Liver (tissue), 9 donors: Measurements from ENCODE around the gene SOX8. TPM values are rescaled to one million over a fixed set of nuclear protein-coding genes. Genes with fewer than 3 reads are reported as not detected.

ENCODE experiments used
- DNase-seq: peaks from one replicate; pipeline ENCODE4 v3.0.0-alpha.2; 2017; ENCODE audit warnings: low spot score
- H3K27ac ChIP-seq, 2 donors: one replicate each; pipeline ENCODE4 v1.7.0; 2013; ENCODE audit warnings: inconsistent platforms in 2 of 2, low read length in 2 of 2, control low read depth in 1 of 2, low read depth in 1 of 2, mild to moderate bottlenecking in 1 of 2
- H3K27me3 ChIP-seq, 4 donors: one replicate each; pipeline versions ENCODE4 v1.6.1 to v1.7.0; 2013; ENCODE audit warnings: low read length in 3 of 4, inconsistent platforms in 1 of 4, mild to moderate bottlenecking in 1 of 4, moderate library complexity in 1 of 4; ENCODE audit not compliant: control insufficient read depth in 4 of 4, insufficient read depth in 4 of 4
- H3K36me3 ChIP-seq, 4 donors: one replicate each; pipeline versions ENCODE4 v1.6.1 to v1.7.0; 2013; ENCODE audit warnings: low read length in 3 of 4, mild to moderate bottlenecking in 3 of 4, low read depth in 1 of 4, moderate library complexity in 1 of 4; ENCODE audit not compliant: control insufficient read depth in 4 of 4, insufficient read depth in 3 of 4
- H3K4me1 ChIP-seq, 4 donors: one replicate each; pipeline versions ENCODE4 v1.6.1 to v1.7.0; 2013; ENCODE audit warnings: low read length in 3 of 4, mild to moderate bottlenecking in 3 of 4, moderate library complexity in 1 of 4; ENCODE audit not compliant: control insufficient read depth in 4 of 4, insufficient read depth in 4 of 4
- H3K4me3 ChIP-seq, 3 donors: one replicate each; pipeline versions ENCODE4 v1.6.1 to v1.7.0; 2013; ENCODE audit warnings: low read length in 3 of 3, control low read depth in 1 of 3, low read depth in 1 of 3, mild to moderate bottlenecking in 1 of 3
- H3K9ac ChIP-seq, 2 donors: one replicate each; pipeline ENCODE4 v1.7.0; 2013; ENCODE audit warnings: low read length in 2 of 2, mild to moderate bottlenecking in 2 of 2, moderate library complexity in 2 of 2, control low read depth in 1 of 2, low read depth in 1 of 2
- H3K9me3 ChIP-seq, 4 donors: one replicate each; pipeline versions ENCODE4 v1.6.1 to v1.7.0; 2013; ENCODE audit warnings: low read length in 3 of 4; ENCODE audit not compliant: control insufficient read depth in 4 of 4
- EGR1 ChIP-seq, 2 donors: IDR thresholded peaks; 2 replicates each; pipeline ENCODE4 v1.6.1; 2016 to 2018; ENCODE audit warnings: antibody characterized with exemption in 2 of 2, low read depth in 2 of 2
- FOXA1 ChIP-seq: IDR thresholded peaks from 2 replicates; pipeline ENCODE4 v1.6.1; 2016; ENCODE audit warnings: antibody characterized with exemption
- GABPA ChIP-seq, 2 donors: IDR thresholded peaks in 1 of 2; conservative IDR thresholded peaks in 1 of 2; 2 replicates each; pipeline ENCODE4 v1.6.1; 2016; ENCODE audit warnings: antibody characterized with exemption in 2 of 2, mild to moderate bottlenecking in 1 of 2, moderate library complexity in 1 of 2
- HNF4A ChIP-seq, 2 donors: conservative IDR thresholded peaks; 2 replicates each; pipeline ENCODE4 v1.6.1; 2016; ENCODE audit warnings: antibody characterized with exemption in 2 of 2, mild to moderate bottlenecking in 2 of 2
- HNF4G ChIP-seq: IDR thresholded peaks from 2 replicates; pipeline ENCODE4 v1.6.1; 2016; ENCODE audit warnings: antibody characterized with exemption
- JUND ChIP-seq, 2 donors: IDR thresholded peaks; 2 replicates each; pipeline ENCODE4 v1.6.1; 2016; ENCODE audit warnings: antibody characterized with exemption in 2 of 2
- NR2F2 ChIP-seq: IDR thresholded peaks from 2 replicates; pipeline ENCODE4 v1.6.1; 2016; ENCODE audit warnings: antibody characterized with exemption
- RAD21 ChIP-seq, 2 donors: IDR thresholded peaks; 2 replicates each; pipeline ENCODE4 v1.6.1; 2016; ENCODE audit warnings: antibody characterized with exemption in 2 of 2, mild to moderate bottlenecking in 2 of 2
- SP1 ChIP-seq: IDR thresholded peaks from 2 replicates; pipeline ENCODE4 v1.6.1; 2018; ENCODE audit warnings: antibody characterized with exemption, mild to moderate bottlenecking
- TAF1 ChIP-seq: conservative IDR thresholded peaks from 2 replicates; pipeline ENCODE4 v1.6.1; 2016; ENCODE audit warnings: antibody characterized with exemption, mild to moderate bottlenecking
- YY1 ChIP-seq: IDR thresholded peaks from 2 replicates; pipeline ENCODE4 v1.6.1; 2016; ENCODE audit warnings: antibody characterized with exemption, mild to moderate bottlenecking
- WGBS: extraction: QIAGEN DNeasy Blood & Tissue Kit; methylation state at CpG from one replicate; pipeline ENCODE4 v1.1.7; 2013; 5-methylcytosine and 5-hydroxymethylcytosine counted together
- polyA plus RNA-seq, 2 donors: library from polyadenylated mRNA; stranded (reverse) in 1 of 2; unstranded in 1 of 2; fragments of 200-250 nt in 1 of 2; fragments of >200 nt in 1 of 2; fragmentation: Nextera tagmentation in 1 of 2; extraction: Ambion mirVana in 1 of 2; gene quantifications; one replicate each; pipeline versions ENCODE4 v1.2.1 to v1.2.3, GENCODE V29; 2013 to 2015
- total RNA-seq, 2 donors: library from RNA; depleted of rRNA; stranded (reverse); fragments of >200 nt; gene quantifications; one replicate each; pipeline ENCODE4 v1.2.3, GENCODE V29; 2014
- TF ChIP-seq, protein P1 (sequence below): IDR thresholded peaks from 2 replicates; pipeline ENCODE4 v1.6.1; 2016; ENCODE audit warnings: antibody characterized with exemption
- TF ChIP-seq, protein P2 (sequence below): IDR thresholded peaks from 2 replicates; pipeline ENCODE4 v1.6.1; 2016; ENCODE audit warnings: antibody characterized with exemption
- TF ChIP-seq, protein P3 (sequence below): IDR thresholded peaks from 2 replicates; pipeline ENCODE4 v1.6.1; 2016; ENCODE audit warnings: antibody characterized with exemption
- TF ChIP-seq, protein P4 (sequence below): fragments of 150-350 bp; IDR thresholded peaks from 2 replicates; pipeline ENCODE4 v1.5.1; 2017; ENCODE audit warnings: improper control_type of control experiment, low read depth, low read length; ENCODE audit not compliant: missing input control
- donor health status: healthy.
- donor health status: healthy.
- donor health status: healthy.
- donor health status: healthy.
- donor health status: healthy.

The SOX8 gene
- total and polyA plus RNA-seq, 4 donors = 0.05 to 0.33 (median 0.17) TPM; not detected in 1

DNA sequence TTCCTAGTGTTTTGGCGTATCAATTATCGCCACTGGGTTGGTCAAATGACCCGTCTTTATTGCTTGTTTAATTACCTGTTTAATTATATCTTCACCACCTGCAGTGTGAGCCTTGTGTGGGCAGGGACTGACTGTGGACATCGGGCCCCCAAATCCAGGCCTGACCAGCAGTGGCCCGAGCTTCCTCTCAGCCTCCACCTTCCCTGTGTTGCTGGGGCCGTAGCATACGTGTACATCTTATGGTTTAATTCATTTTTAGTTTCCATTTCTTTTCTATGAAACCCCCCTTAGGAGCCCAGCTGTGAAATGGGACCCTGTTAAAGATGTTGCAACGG lies 9.6 kb upstream of the SOX8 start (continued):
- TF ChIP-seq, protein P1, sequence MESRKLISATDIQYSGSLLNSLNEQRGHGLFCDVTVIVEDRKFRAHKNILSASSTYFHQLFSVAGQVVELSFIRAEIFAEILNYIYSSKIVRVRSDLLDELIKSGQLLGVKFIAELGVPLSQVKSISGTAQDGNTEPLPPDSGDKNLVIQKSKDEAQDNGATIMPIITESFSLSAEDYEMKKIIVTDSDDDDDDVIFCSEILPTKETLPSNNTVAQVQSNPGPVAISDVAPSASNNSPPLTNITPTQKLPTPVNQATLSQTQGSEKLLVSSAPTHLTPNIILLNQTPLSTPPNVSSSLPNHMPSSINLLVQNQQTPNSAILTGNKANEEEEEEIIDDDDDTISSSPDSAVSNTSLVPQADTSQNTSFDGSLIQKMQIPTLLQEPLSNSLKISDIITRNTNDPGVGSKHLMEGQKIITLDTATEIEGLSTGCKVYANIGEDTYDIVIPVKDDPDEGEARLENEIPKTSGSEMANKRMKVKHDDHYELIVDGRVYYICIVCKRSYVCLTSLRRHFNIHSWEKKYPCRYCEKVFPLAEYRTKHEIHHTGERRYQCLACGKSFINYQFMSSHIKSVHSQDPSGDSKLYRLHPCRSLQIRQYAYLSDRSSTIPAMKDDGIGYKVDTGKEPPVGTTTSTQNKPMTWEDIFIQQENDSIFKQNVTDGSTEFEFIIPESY = no peak

DNA sequence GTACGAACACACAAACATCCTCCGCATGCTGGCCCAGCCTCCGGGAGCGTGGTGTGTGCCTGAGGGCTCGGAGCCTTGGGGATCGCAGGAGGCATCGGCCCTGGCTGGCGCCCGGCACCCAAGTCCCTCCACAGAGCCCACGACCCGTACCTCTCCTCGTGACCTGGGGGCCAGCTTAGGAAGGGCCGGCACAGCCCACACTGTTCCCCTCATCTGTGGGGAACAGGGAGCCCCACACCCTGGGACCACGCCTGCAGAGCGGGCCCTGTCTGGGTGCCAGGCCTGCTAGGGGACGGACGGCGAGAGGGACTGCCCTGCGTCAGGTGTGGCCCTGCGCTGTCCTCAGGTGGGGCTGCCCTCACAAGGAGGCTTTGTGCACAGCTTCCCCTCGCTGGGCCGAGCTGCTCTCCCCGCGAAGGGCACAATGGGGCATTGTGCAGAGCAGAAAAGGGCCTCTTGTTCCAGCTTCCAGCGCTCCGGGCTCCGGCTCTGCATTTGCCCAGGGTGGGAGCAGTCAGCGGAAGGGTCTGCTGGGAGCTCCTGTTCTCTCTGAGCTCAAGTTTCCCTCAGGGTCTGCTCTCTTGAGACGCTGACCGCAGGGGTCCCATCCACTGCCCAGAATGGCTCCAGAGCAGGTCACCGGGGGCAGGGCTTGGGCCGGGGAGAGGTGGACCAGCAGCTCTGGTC lies 9.1 kb upstream of the SOX8 start:
- H3K9me3 ChIP-seq = no peaks in the 10 kb centered on the region
- no peak overlapping the region for H3K9ac ChIP-seq
- peaks cover 4 to 17% (median 9%) of the 10 kb centered on the region in 4 donors for H3K4me1 ChIP-seq
- no peak overlapping the region for H3K4me3 ChIP-seq
- peaks cover 0 to 1% (median 0%) of the 10 kb centered on the region in 4 donors for H3K36me3 ChIP-seq
- WGBS = 88% methylated on average over 32 of the region's 32 CpGs
- no peak for TF ChIP-seq TAF1
- no peak for TF ChIP-seq JUND (IDR thresholded peaks at IDR 0.05)
- TF ChIP-seq SP1 = no peak
- TF ChIP-seq FOXA1 = no peak
- TF ChIP-seq, protein P2, sequence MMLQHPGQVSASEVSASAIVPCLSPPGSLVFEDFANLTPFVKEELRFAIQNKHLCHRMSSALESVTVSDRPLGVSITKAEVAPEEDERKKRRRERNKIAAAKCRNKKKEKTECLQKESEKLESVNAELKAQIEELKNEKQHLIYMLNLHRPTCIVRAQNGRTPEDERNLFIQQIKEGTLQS = no peak
- TF ChIP-seq, protein P3, sequence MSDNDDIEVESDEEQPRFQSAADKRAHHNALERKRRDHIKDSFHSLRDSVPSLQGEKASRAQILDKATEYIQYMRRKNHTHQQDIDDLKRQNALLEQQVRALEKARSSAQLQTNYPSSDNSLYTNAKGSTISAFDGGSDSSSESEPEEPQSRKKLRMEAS = no peak
- TF ChIP-seq, protein P1 = no peak
- TF ChIP-seq GABPA (IDR thresholded peaks at IDR 0.05 in 1 of 2, conservative IDR thresholded peaks at IDR 0.05 in 1 of 2) = no peak
- TF ChIP-seq, protein P4, sequence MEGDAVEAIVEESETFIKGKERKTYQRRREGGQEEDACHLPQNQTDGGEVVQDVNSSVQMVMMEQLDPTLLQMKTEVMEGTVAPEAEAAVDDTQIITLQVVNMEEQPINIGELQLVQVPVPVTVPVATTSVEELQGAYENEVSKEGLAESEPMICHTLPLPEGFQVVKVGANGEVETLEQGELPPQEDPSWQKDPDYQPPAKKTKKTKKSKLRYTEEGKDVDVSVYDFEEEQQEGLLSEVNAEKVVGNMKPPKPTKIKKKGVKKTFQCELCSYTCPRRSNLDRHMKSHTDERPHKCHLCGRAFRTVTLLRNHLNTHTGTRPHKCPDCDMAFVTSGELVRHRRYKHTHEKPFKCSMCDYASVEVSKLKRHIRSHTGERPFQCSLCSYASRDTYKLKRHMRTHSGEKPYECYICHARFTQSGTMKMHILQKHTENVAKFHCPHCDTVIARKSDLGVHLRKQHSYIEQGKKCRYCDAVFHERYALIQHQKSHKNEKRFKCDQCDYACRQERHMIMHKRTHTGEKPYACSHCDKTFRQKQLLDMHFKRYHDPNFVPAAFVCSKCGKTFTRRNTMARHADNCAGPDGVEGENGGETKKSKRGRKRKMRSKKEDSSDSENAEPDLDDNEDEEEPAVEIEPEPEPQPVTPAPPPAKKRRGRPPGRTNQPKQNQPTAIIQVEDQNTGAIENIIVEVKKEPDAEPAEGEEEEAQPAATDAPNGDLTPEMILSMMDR = no peak
- TF ChIP-seq HNF4A (conservative IDR thresholded peaks at IDR 0.05) = no peak
- TF ChIP-seq EGR1 (IDR thresholded peaks at IDR 0.05; ENCODE audit: low read depth in 2 of 2) = no peak
- no peak for TF ChIP-seq YY1
- DNase-seq = no peak
- no peak overlapping the region for H3K27ac ChIP-seq
- no peaks in the 10 kb centered on the region for H3K27me3 ChIP-seq

DNA sequence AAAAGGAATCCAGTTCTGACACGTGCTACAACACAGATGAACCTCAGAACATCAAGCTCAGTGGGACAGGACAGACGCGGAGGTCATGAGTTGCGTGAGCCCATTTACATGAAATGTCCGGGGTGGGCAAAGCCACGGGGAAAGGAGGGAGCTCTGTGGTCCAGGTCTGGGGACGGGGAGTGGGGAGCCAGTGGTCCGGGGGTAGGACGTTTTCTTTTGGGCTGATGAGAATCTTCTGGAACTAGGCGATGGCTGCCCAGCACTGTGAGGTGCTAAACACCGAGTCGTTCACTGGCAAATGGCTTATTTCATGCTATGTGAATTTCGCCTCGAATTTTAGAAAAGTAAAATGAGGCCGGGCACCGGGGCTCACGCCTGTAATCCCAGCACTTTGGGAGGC lies 8.2 kb upstream of the SOX8 start:
- H3K36me3 ChIP-seq = no peaks in the 10 kb centered on the region
- WGBS = 89% methylated on average over 17 of the region's 17 CpGs
- peaks cover 4 to 17% (median 9%) of the 10 kb centered on the region in 4 donors for H3K4me1 ChIP-seq
- no peaks in the 10 kb centered on the region for H3K27me3 ChIP-seq
- no peak for TF ChIP-seq SP1
- TF ChIP-seq, protein P3 = no peak
- no peak for TF ChIP-seq NR2F2
- TF ChIP-seq, protein P4 = no peak
- no peak for TF ChIP-seq RAD21 (IDR thresholded peaks at IDR 0.05)
- TF ChIP-seq GABPA (IDR thresholded peaks at IDR 0.05 in 1 of 2, conservative IDR thresholded peaks at IDR 0.05 in 1 of 2) = no peak
- no peak for TF ChIP-seq HNF4G
- DNase-seq = no peak
- H3K4me3 ChIP-seq = no peak overlapping the region
- H3K9ac ChIP-seq = no peak overlapping the region
- H3K9me3 ChIP-seq = no peaks in the 10 kb centered on the region
- H3K27ac ChIP-seq = no peak overlapping the region
